A549 (cell line): Measurements from ENCODE around the gene SMURF1. TPM values are rescaled to one million over a fixed set of nuclear protein-coding genes. Genes with fewer than 3 reads are reported as not detected.

ENCODE experiments used
- ATAC-seq, 2 experiments: fragments of 200-7000 bp in 1 of 2; fragments of >200 bp in 1 of 2; cut with Nextera tagmentation in 1 of 2; cut with Tn5 transposase in 1 of 2; 3 replicates each; pipeline versions ENCODE4 v1.8.0 to v1.9.1; 2018 to 2020; ENCODE audit warnings: mild to moderate bottlenecking in 1 of 2, moderate library complexity in 1 of 2
- CTCF ChIA-PET: fragments of 300-600 bp; sonication (Branson Sonifier 250); formaldehyde crosslinking; extraction: SDS; loops from one replicate; lab custom pipeline; 2021; ENCODE audit warnings: antibody characterized with exemption, inconsistent platforms; lab: Yijun Ruan, JAX
- POLR2A ChIA-PET: fragments of 350-600 bp; formaldehyde crosslinking; extraction: SDS; loops from one replicate; lab custom pipeline; 2021; ENCODE audit warnings: antibody characterized with exemption, inconsistent platforms; lab: Yijun Ruan, JAX
- DNase-seq, 2 experiments: peaks; one replicate each; pipeline versions ENCODE4 v3.0.0 to v3.0.0-alpha.2; 2011 to 2016; ENCODE audit warnings: low read depth in 1 of 2, low spot score in 1 of 2
- FAIRE-seq: peaks from 2 replicates; lab custom pipeline; 2011; peaks lifted over from hg19 to GRCh38; lab: Jason Lieb, UNC
- H3K27ac ChIP-seq, 2 experiments: fragments of >200 bp; sonication (Bioruptor Twin); formaldehyde crosslinking; 3 replicates each; pipeline ENCODE4 v1.5.1; 2016 to 2017
- H3K4me1 ChIP-seq: fragments of >200 bp; sonication (Bioruptor Twin); formaldehyde crosslinking; 3 replicates; pipeline ENCODE4 v1.6.1; 2016
- H3K4me2 ChIP-seq: fragments of >200 bp; sonication (Bioruptor Twin); formaldehyde crosslinking; 3 replicates; pipeline ENCODE4 v1.6.1; 2016
- H3K4me3 ChIP-seq: fragments of >200 bp; sonication (Bioruptor Twin); formaldehyde crosslinking; 3 replicates; pipeline ENCODE4 v1.5.1; 2016
- H3K9me3 ChIP-seq: fragments of >200 bp; sonication (Bioruptor Twin); formaldehyde crosslinking; 3 replicates; pipeline ENCODE4 v1.6.1; 2016
- CBX2 ChIP-seq: fragments of 200-600 bp; sonication (generic); IDR thresholded peaks from 2 replicates; pipeline ENCODE4 v1.6.1; 2016; ENCODE audit warnings: low read depth, mild to moderate bottlenecking, borderline replicate concordance
- CBX8 ChIP-seq: fragments of 200-600 bp; sonication (generic); IDR thresholded peaks from 2 replicates; pipeline ENCODE4 v1.6.1; 2016
- CEBPB ChIP-seq, 2 experiments: fragments of >200 bp in 1 of 2; sonication (Bioruptor Twin) in 1 of 2; formaldehyde crosslinking in 1 of 2; IDR thresholded peaks; 2 replicates each; pipeline ENCODE4 v1.6.1; 2012 to 2016
- E2F6 ChIP-seq: IDR thresholded peaks from 2 replicates; pipeline ENCODE4 v1.6.1; 2012; ENCODE audit warnings: low read depth, borderline replicate concordance
- EP300 ChIP-seq, 2 experiments: fragments of >200 bp; sonication (Bioruptor Twin); formaldehyde crosslinking; IDR thresholded peaks; 2 replicates in 1 of 2; 3 replicates in 1 of 2; pipeline ENCODE4 v1.6.1; 2016 to 2017
- ESRRA ChIP-seq: fragments of 150-350 bp; IDR thresholded peaks from 2 replicates; pipeline ENCODE4 v1.6.1; 2014; ENCODE audit warnings: mild to moderate bottlenecking, low read length, borderline replicate concordance
- GATA3 ChIP-seq: IDR thresholded peaks from 2 replicates; pipeline ENCODE4 v1.6.1; 2012; ENCODE audit warnings: borderline replicate concordance
- HDAC2 ChIP-seq: fragments of 200-600 bp; sonication (generic); IDR thresholded peaks from 2 replicates; pipeline ENCODE4 v1.6.1; 2016
- HEYL ChIP-seq: fragments of 250-450 bp; sonication (Bioruptor Pico); IDR thresholded peaks from 2 replicates; pipeline ENCODE4 v1.8.0; 2021; ENCODE audit warnings: mild to moderate bottlenecking, moderate library complexity
- HMGXB4 ChIP-seq: fragments of 250-450 bp; sonication (Bioruptor Pico); IDR thresholded peaks from 2 replicates; pipeline ENCODE4 v1.5.0; 2021; ENCODE audit warnings: mild to moderate bottlenecking, moderate library complexity, borderline replicate concordance
- HOXB13 ChIP-seq: fragments of 250-450 bp; sonication (Bioruptor Pico); IDR thresholded peaks from 2 replicates; pipeline ENCODE4 v1.5.0; 2020; ENCODE audit warnings: low read depth, mild to moderate bottlenecking, moderate library complexity
- JUNB ChIP-seq: fragments of >200 bp; sonication (Bioruptor Twin); formaldehyde crosslinking; IDR thresholded peaks from 2 replicates; pipeline ENCODE4 v1.6.1; 2016
- MAZ ChIP-seq: fragments of 150-350 bp; IDR thresholded peaks from 2 replicates; pipeline ENCODE4 v1.6.1; 2014; ENCODE audit warnings: antibody characterized with exemption, low read depth, low read length, borderline replicate concordance
- NPAS2 ChIP-seq: fragments of 250-450 bp; sonication (Bioruptor Pico); IDR thresholded peaks from 2 replicates; pipeline ENCODE4 v1.8.0; 2022; ENCODE audit warnings: mild to moderate bottlenecking, moderate library complexity, borderline replicate concordance
- NR3C1 ChIP-seq: fragments of >200 bp; sonication (Bioruptor Twin); formaldehyde crosslinking; IDR thresholded peaks from 3 replicates; pipeline ENCODE4 v1.6.1; 2017
- PBX3 ChIP-seq: IDR thresholded peaks from 2 replicates; pipeline ENCODE4 v1.6.1; 2012
- PHF8 ChIP-seq: fragments of 200-600 bp; sonication (generic); IDR thresholded peaks from 2 replicates; pipeline ENCODE4 v1.6.1; 2016; ENCODE audit warnings: low read depth, mild to moderate bottlenecking, antibody characterized with exemption, moderate library complexity, borderline replicate concordance
- RCOR1 ChIP-seq: fragments of 150-350 bp; IDR thresholded peaks from 2 replicates; pipeline ENCODE4 v1.6.1; 2014; ENCODE audit warnings: antibody characterized with exemption, low read length, low read depth
- RNF2 ChIP-seq: fragments of 200-600 bp; sonication (generic); IDR thresholded peaks from 2 replicates; pipeline ENCODE4 v1.6.1; 2016; ENCODE audit warnings: low read depth, mild to moderate bottlenecking, antibody characterized with exemption, moderate library complexity, borderline replicate concordance
- TP53 ChIP-seq: fragments of 250-450 bp; sonication (Bioruptor Pico); IDR thresholded peaks from 2 replicates; pipeline ENCODE4 v1.5.0; 2021; ENCODE audit warnings: mild to moderate bottlenecking, moderate library complexity
- USF2 ChIP-seq: fragments of 450-650 bp; IDR thresholded peaks from 2 replicates; pipeline ENCODE4 v1.6.1; 2014; ENCODE audit warnings: antibody characterized with exemption
- ZC3H11A ChIP-seq: fragments of 450-650 bp; IDR thresholded peaks from 2 replicates; pipeline ENCODE4 v1.6.1; 2014; ENCODE audit warnings: antibody characterized with exemption, mild to moderate bottlenecking
- ZFP36 ChIP-seq: fragments of 450-650 bp; IDR thresholded peaks from 2 replicates; pipeline ENCODE4 v1.6.1; 2014; ENCODE audit warnings: borderline replicate concordance; ENCODE audit not compliant: partially characterized antibody
- ZNF302 ChIP-seq: fragments of 250-450 bp; sonication (Bioruptor Pico); IDR thresholded peaks from 2 replicates; pipeline ENCODE4 v1.9.0; 2021; ENCODE audit warnings: inconsistent platforms, mild to moderate bottlenecking, moderate library complexity
- WGBS: methylation state at CpG from one replicate; pipeline ENCODE4 v1.1.6; 2017; ENCODE audit errors: missing lambda C conversion rate; 5-methylcytosine and 5-hydroxymethylcytosine counted together
- polyA plus RNA-seq, 4 experiments: library from polyadenylated mRNA; depleted of rRNA in 3 of 4; stranded (reverse); fragments of >200 nt; fragmentation: RNase III in 1 of 4; extraction: RNeasy Plus Mini Kit Qiagen cat#74134 plus additional on column Dnase treatment in 1 of 4; gene quantifications; 2 replicates in 3 of 4; 3 replicates in 1 of 4; pipeline ENCODE4 v1.2.3, GENCODE V29; 2011 to 2017

Gene SMURF1
- polyA plus RNA-seq, 2 of the 4 experiments (the other 2 are of a cell fraction), result 13.8 to 22.1 TPM

GRCh38 chr7:99089914-99090629, 53.8 kb downstream of the SMURF1 start:
- 91% methylated on average over 7 of the region's 7 CpGs for WGBS
- H3K9me3 ChIP-seq, result no peaks in the 10 kb centered on the region

GRCh38 chr7:99086944-99087343, 57.0 kb downstream of the SMURF1 start:
- CTCF ChIA-PET, result no interaction called here
- H3K27ac ChIP-seq, result no peak overlapping the region

More at GRCh38 chr7:99089914-99090629, 53.8 kb downstream of the SMURF1 start:
- FAIRE-seq (no peak), ATAC-seq (no peak; a peak in 1 of 6 replicates), DNase-seq (no peak)
- TF ChIP-seq ZNF302 (CRISPR knock-in tag) (no peak), NR3C1 (no peak), HEYL (CRISPR knock-in tag) (no peak), EP300 (IDR thresholded peaks at IDR 0.05) (no peak), ZC3H11A (no peak), RCOR1 (no peak), JUNB (no peak), ESRRA (no peak), HDAC2 (no peak), CBX8 (no peak), E2F6 (no peak), MAZ (no peak), GATA3 (no peak), TP53 (CRISPR knock-in tag) (no peak), CEBPB (IDR thresholded peaks at IDR 0.05) (no peak), PHF8 (no peak)
- ChIA-PET POLR2A (no interaction called here), CTCF (interaction anchor here (1.0 to 1.6 kb wide), 2 partner anchors 21 to 177 kb away, joined by 3 read pairs; no protein-coding TSS in a partner anchor)
- Histone ChIP-seq H3K27ac (no peak overlapping the region), H3K4me3 (no peak overlapping the region), H3K4me2 (no peak overlapping the region), H3K4me1 (peaks cover 21% of the 10 kb centered on the region)

GRCh38 chr7:99086532-99086931, 57.4 kb downstream of the SMURF1 start:
- Histone ChIP-seq H3K4me3 (no peak overlapping the region), H3K27ac (no peak overlapping the region), H3K4me2 (no peak overlapping the region), H3K4me1 (peaks cover 23% of the 10 kb centered on the region), H3K9me3 (no peaks in the 10 kb centered on the region)
- ATAC-seq, result no peak
- no peak for FAIRE-seq
- ChIA-PET CTCF (no interaction called here), POLR2A (no interaction called here)
- WGBS, result 92% methylated on average over 5 of the region's 5 CpGs
- no peak for DNase-seq
- TF ChIP-seq USF2, result no peak
- no peak for TF ChIP-seq GATA3
- no peak for TF ChIP-seq ZFP36
- no peak for TF ChIP-seq RNF2
- TF ChIP-seq HEYL (CRISPR knock-in tag), result no peak
- TF ChIP-seq RCOR1, result no peak
- TF ChIP-seq CBX2, result no peak
- TF ChIP-seq HMGXB4 (CRISPR knock-in tag), result no peak
- TF ChIP-seq HDAC2, result no peak
- no peak for TF ChIP-seq NPAS2 (CRISPR knock-in tag)
- TF ChIP-seq ZNF302 (CRISPR knock-in tag), result no peak
- TF ChIP-seq PBX3, result no peak

More at GRCh38 chr7:99086944-99087343, 57.0 kb downstream of the SMURF1 start:
- ATAC-seq, result no peak
- 93% methylated on average over 2 of the region's 2 CpGs for WGBS
- no peak overlapping the region for H3K4me3 ChIP-seq
- H3K4me2 ChIP-seq, result no peak overlapping the region
- POLR2A ChIA-PET, result no interaction called here
- FAIRE-seq, result no peak
- H3K9me3 ChIP-seq, result no peaks in the 10 kb centered on the region
- no peak for TF ChIP-seq HOXB13 (CRISPR knock-in tag)
- DNase-seq, result no peak
- H3K4me1 ChIP-seq, result peaks cover 28% of the 10 kb centered on the region
